OCI-LY3 (cell line): ENCODE results near the gene ACOT2.
"Not testable (repeated sequence)": the region's sequence is repeated elsewhere in the genome, so short reads cannot be mapped to it uniquely, and the experiment has no call there.

Experiments used
- CTCF ChIP-seq: fragments of 200-600, 300-600 bp; sonication (generic); IDR thresholded peaks from 2 replicates; pipeline ENCODE4 v1.5.1; 2014; ENCODE audit warnings: antibody characterized with exemption, low read length, low read depth
- EZH2phosphoT487 ChIP-seq: fragments of 200-600 bp; shearing (Covaris generic); IDR thresholded peaks from 2 replicates; pipeline ENCODE4 v1.6.1; 2018; ENCODE audit warnings: antibody characterized with exemption, mixed run types, low read depth

DNA sequence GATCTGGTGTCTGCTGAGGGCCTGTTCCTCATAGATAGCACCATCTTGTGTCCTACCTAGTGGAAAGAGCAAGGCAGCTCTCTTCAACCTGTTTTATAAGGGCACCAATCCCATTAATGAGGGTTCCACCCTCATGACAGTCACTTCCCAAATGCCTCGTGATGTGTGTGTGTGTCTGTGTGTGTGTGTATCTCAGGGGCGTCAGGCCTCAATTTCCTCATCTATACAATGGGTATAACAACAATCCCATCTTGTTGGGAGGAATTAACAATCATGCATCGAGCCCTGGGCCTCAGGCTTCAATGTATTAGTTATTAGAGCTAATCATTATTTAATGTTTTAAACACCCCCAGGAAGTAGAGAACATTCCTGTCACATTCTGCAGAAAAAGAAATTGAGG, 19.9 kb upstream of the ACOT2 start:
- not testable (repeated sequence) for TF ChIP-seq CTCF, EZH2phosphoT487
